Mucosa of rectum (tissue), 2 donors: Measurements from ENCODE around the gene POLR2C.
A peak's percentile ranks its signal among the peaks of the same experiment; 100 is the strongest.
"Not testable (repeated sequence)": the region's sequence is repeated elsewhere in the genome, so short reads cannot be mapped to it uniquely, and the experiment has no call there.

Experiments used
- H3K27ac ChIP-seq, 2 donors: one replicate each; pipeline ENCODE4 v1.7.0; 2013; ENCODE audit warnings: inconsistent platforms in 2 of 2, low read depth in 2 of 2, low read length in 2 of 2
- H3K27me3 ChIP-seq, 2 donors: one replicate each; pipeline ENCODE4 v1.7.0; 2013; ENCODE audit warnings: low read length in 2 of 2; ENCODE audit not compliant: control insufficient read depth in 2 of 2, insufficient read depth in 2 of 2
- H3K36me3 ChIP-seq, 2 donors: one replicate each; pipeline ENCODE4 v1.7.0; 2013; ENCODE audit warnings: low read length in 2 of 2; ENCODE audit not compliant: control insufficient read depth in 2 of 2, insufficient read depth in 2 of 2
- H3K4me1 ChIP-seq, 2 donors: one replicate each; pipeline ENCODE4 v1.7.0; 2013; ENCODE audit warnings: low read length in 2 of 2, mild to moderate bottlenecking in 1 of 2; ENCODE audit not compliant: control insufficient read depth in 2 of 2, insufficient read depth in 2 of 2
- H3K4me3 ChIP-seq, 2 donors: one replicate each; pipeline ENCODE4 v1.7.0; 2013; ENCODE audit warnings: low read length in 2 of 2
- H3K9ac ChIP-seq, 2 donors: one replicate each; pipeline ENCODE4 v1.7.0; 2013; ENCODE audit warnings: low read length in 2 of 2, low read depth in 1 of 2, mild to moderate bottlenecking in 1 of 2
- H3K9me3 ChIP-seq, 2 donors: one replicate each; pipeline ENCODE4 v1.7.0; 2013; ENCODE audit warnings: low read length in 2 of 2; ENCODE audit not compliant: control insufficient read depth in 2 of 2
- donor health status: healthy.
- donor health status: Normal muscosa, but diverticular disease.

Gene POLR2C

DNA sequence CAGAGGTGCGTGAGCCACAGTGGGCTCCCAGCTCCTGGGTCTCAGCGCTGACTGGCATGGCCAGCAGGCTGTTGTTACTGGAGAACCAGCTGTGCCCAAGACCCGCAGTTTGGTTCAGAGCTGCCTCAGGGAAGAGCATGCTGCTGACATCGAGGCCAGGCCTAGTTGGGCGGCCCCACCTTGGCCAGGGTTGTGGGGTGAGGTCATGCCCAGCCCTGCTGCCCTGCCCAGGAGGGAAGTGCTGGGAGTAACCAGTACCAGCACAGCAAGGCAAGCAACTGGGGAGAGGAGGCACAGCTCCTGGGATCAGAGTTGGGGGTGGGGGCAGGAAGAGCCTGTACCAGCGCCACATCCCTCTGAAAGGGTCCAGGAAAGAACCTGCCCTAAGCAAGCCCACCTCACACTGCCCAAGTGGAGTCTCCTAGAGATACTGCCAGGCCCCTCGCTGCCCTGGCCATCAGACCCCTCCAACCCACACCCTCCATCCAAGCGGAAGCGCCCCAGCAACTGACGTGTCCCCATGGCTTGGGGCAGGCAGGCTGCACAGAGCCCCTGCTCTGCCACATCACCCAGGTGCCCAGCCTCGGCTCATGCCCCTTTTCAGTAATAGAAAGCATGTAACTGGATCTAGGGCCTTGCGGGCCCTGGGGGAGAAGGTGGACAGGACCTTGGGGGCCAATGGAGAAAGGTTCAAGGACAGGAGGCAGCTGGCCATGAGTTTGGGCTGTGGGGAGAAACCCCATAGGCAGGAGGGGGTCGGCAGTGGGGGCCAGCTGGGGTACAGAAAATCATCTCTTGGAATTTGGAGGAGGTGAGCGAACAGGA, 22.8 kb downstream of the POLR2C start:
- peaks cover 20 to 28% of the 10 kb centered on the region in 2 donors for H3K4me1 ChIP-seq
- no peaks in the 10 kb centered on the region for H3K36me3 ChIP-seq
- H3K9ac ChIP-seq = peak overlapping the region; percentile 77 to 84
- H3K9me3 ChIP-seq = no peaks in the 10 kb centered on the region
- no peaks in the 10 kb centered on the region for H3K27me3 ChIP-seq
- peak overlapping the region; percentile 77 to 84 for H3K27ac ChIP-seq
- peak overlapping the region; percentile 66 to 85 for H3K4me3 ChIP-seq

GRCh38 chr16:57485916-57486857, 23.7 kb downstream of the POLR2C start, which contains the start of gene DOK4:
Gene DOK4, minus strand, starts transcription at chr16:57486493. Its CDS starts 6,986 bp downstream, at chr16:57479507.
- Histone ChIP-seq H3K27ac (peak within 1 kb of the TSS; percentile 77 to 84), H3K27me3 (no peaks in the 10 kb centered on the region), H3K4me3 (peak within 1 kb of the TSS; percentile 66 to 85), H3K4me1 (peaks cover 13 to 21% of the 10 kb centered on the region in 2 donors), H3K9ac (peak within 1 kb of the TSS; percentile 77 to 84), H3K9me3 (no peaks in the 10 kb centered on the region), H3K36me3 (no peaks in the 10 kb centered on the region)

GRCh38 chr16:57486858-57487834, 24.7 kb downstream of the POLR2C start:
- Histone ChIP-seq H3K9ac (peak overlapping the region in 1 of 2 donors; percentile 36), H3K27ac (no peak overlapping the region), H3K36me3 (no peaks in the 10 kb centered on the region), H3K9me3 (no peaks in the 10 kb centered on the region), H3K4me3 (peak overlapping the region; percentile 55 to 61), H3K27me3 (no peaks in the 10 kb centered on the region), H3K4me1 (peaks cover 13 to 21% of the 10 kb centered on the region in 2 donors)

DNA sequence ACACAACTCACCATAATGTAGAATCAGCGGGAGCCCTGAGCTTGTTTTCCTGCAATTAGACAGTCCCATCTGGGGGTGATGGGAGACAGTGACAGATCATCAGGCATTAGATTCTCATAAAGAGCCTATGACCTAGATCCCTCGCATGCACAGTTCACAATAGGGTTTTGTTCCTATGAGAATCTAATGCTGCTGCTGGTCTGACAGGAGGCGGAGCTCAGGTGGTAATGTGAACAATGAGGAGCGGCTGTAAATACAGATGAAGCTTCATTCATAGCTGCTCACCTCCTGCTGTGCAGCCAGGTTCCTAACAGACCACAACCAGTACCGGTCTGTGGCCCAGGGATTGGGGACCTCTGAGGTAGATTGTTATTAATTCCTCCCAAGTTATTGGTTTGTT, 26.8 kb downstream of the POLR2C start:
- Histone ChIP-seq H3K9me3 (no peaks in the 10 kb centered on the region), H3K36me3 (no peaks in the 10 kb centered on the region), H3K4me1 (peaks cover 12 to 21% of the 10 kb centered on the region in 2 donors), H3K9ac (no peak overlapping the region), H3K27ac (no peak overlapping the region), H3K27me3 (no peaks in the 10 kb centered on the region), H3K4me3 (no peak overlapping the region)

GRCh38 chr16:57493767-57494166, 31.3 kb downstream of the POLR2C start:
- H3K9ac ChIP-seq = no peak overlapping the region
- no peaks in the 10 kb centered on the region for H3K36me3 ChIP-seq
- H3K27me3 ChIP-seq = no peaks in the 10 kb centered on the region
- H3K9me3 ChIP-seq = no peaks in the 10 kb centered on the region
- H3K4me3 ChIP-seq = no peak overlapping the region
- no peaks in the 10 kb centered on the region for H3K4me1 ChIP-seq
- no peak overlapping the region for H3K27ac ChIP-seq

DNA sequence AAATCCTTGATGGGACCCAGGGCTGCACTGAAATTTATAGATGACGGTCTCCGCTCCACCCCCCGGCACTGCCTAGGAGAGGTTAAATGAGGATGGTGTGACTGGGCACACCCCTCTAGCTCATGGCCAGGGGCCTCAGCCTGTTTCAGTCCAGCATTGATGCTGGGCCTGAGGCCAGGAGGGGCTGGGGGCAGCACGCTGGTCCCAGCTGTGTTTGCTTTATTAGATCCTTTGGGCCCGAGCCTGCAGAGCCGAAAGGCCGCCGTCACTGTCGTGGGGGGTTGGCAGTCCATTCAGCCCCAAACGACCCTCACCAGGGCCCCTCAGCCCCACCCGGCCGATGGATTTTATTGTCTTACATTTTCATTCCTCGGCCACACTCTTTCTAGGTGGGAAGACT, 34.6 kb downstream of the POLR2C start:
- Histone ChIP-seq H3K36me3 (no peaks in the 10 kb centered on the region), H3K27ac (no peak overlapping the region), H3K27me3 (no peaks in the 10 kb centered on the region), H3K9me3 (no peaks in the 10 kb centered on the region), H3K4me3 (no peak overlapping the region), H3K9ac (no peak overlapping the region), H3K4me1 (no peaks in the 10 kb centered on the region)

DNA sequence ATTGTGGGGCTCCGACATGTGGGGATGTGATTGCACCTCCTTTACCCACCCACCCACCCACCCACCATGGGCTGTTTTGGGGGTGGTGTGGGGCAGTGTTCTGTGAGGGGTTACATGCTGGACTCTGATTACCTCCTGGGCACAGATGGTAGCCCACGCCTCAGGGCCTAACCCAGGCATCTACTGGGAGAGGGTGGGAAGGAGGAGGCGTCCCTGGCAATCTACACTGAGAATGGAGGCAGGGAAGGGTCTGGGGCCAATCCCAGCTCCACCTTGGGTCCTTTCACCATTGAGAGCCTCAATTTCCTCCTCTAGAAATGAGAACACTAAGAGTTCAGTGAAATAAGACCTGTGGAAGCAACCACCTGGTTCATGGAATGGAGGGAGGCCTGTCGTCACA, 35.6 kb downstream of the POLR2C start:
- no peak overlapping the region for H3K4me3 ChIP-seq
- no peaks in the 10 kb centered on the region for H3K9me3 ChIP-seq
- H3K4me1 ChIP-seq = no peaks in the 10 kb centered on the region
- H3K36me3 ChIP-seq = no peaks in the 10 kb centered on the region
- H3K9ac ChIP-seq = no peak overlapping the region
- H3K27me3 ChIP-seq = no peaks in the 10 kb centered on the region
- no peak overlapping the region for H3K27ac ChIP-seq

- not testable (repeated sequence) for H3K27me3 ChIP-seq, H3K9me3 ChIP-seq, H3K4me3 ChIP-seq, H3K27ac ChIP-seq, H3K9ac ChIP-seq, H3K4me1 ChIP-seq, H3K36me3 ChIP-seq
Observed at GRCh38 chr16:57499941-57500340, 37.5 kb downstream of the POLR2C start.

GRCh38 chr16:57500578-57501111, 38.2 kb downstream of the POLR2C start:
- H3K9ac ChIP-seq = no peak overlapping the region
- H3K4me3 ChIP-seq = no peak overlapping the region
- no peaks in the 10 kb centered on the region for H3K36me3 ChIP-seq
- no peak overlapping the region for H3K27ac ChIP-seq
- no peaks in the 10 kb centered on the region for H3K27me3 ChIP-seq
- no peaks in the 10 kb centered on the region for H3K9me3 ChIP-seq
- no peaks in the 10 kb centered on the region for H3K4me1 ChIP-seq
